Parathyroid adenoma (tissue), 2 donors: Measurements from ENCODE around the gene GALK2.

ENCODE experiments used
- H2AFZ ChIP-seq: fragments of 300-600 bp; sonication (generic); one replicate; pipeline ENCODE4 v1.7.0; 2017; ENCODE audit warnings: antibody characterized with exemption, mild to moderate bottlenecking
- H3K27ac ChIP-seq: fragments of 300-600 bp; sonication (generic); one replicate; pipeline ENCODE4 v1.7.0; 2017
- H3K27me3 ChIP-seq: fragments of 300-600 bp; sonication (generic); one replicate; pipeline ENCODE4 v1.7.0; 2017; ENCODE audit warnings: low read length; ENCODE audit not compliant: control insufficient read depth, insufficient read depth
- H3K36me3 ChIP-seq: fragments of 300-600 bp; sonication (generic); one replicate; pipeline ENCODE4 v1.7.0; 2017; ENCODE audit warnings: low read length; ENCODE audit not compliant: control insufficient read depth, insufficient read depth
- H3K4me1 ChIP-seq: fragments of 300-600 bp; sonication (generic); one replicate; pipeline ENCODE4 v1.7.0; 2017; ENCODE audit warnings: control low read depth
- H3K4me2 ChIP-seq: fragments of 300-600 bp; sonication (generic); one replicate; pipeline ENCODE4 v1.7.0; 2017; ENCODE audit warnings: low read length
- H3K4me3 ChIP-seq: fragments of 300-600 bp; sonication (generic); one replicate; pipeline ENCODE4 v1.7.0; 2017; ENCODE audit warnings: low read depth, low read length
- H3K79me2 ChIP-seq: fragments of 300-600 bp; sonication (generic); one replicate; pipeline ENCODE4 v1.7.0; 2017; ENCODE audit warnings: control low read depth
- H3K9ac ChIP-seq: fragments of 300-600 bp; sonication (generic); one replicate; pipeline ENCODE4 v1.7.0; 2017; ENCODE audit warnings: mild to moderate bottlenecking
- H3K9me3 ChIP-seq: fragments of 300-600 bp; sonication (generic); one replicate; pipeline ENCODE4 v1.7.0; 2017; ENCODE audit warnings: low read length; ENCODE audit not compliant: control insufficient read depth
- CTCF ChIP-seq: fragments of 300-600 bp; sonication (generic); IDR thresholded peaks from one replicate; pipeline ENCODE4 v1.7.0; 2017; ENCODE audit warnings: antibody characterized with exemption, mild to moderate bottlenecking
- donor health status: primary hyperparathyroidism.

GALK2 gene

GRCh38 chr15:49361370-49361769, 191.3 kb downstream of the GALK2 start:
- no peaks in the 10 kb centered on the region for H3K79me2 ChIP-seq
- no peak overlapping the region for H3K4me2 ChIP-seq
- H3K36me3 ChIP-seq, result no peaks in the 10 kb centered on the region
- H3K9ac ChIP-seq, result no peak overlapping the region
- H3K27me3 ChIP-seq, result no peaks in the 10 kb centered on the region
- TF ChIP-seq CTCF, result no peak
- no peaks in the 10 kb centered on the region for H3K9me3 ChIP-seq
- no peak overlapping the region for H3K27ac ChIP-seq
- no peak overlapping the region for H2AFZ ChIP-seq
- H3K4me3 ChIP-seq, result no peak overlapping the region
- H3K4me1 ChIP-seq, result no peaks in the 10 kb centered on the region

DNA sequence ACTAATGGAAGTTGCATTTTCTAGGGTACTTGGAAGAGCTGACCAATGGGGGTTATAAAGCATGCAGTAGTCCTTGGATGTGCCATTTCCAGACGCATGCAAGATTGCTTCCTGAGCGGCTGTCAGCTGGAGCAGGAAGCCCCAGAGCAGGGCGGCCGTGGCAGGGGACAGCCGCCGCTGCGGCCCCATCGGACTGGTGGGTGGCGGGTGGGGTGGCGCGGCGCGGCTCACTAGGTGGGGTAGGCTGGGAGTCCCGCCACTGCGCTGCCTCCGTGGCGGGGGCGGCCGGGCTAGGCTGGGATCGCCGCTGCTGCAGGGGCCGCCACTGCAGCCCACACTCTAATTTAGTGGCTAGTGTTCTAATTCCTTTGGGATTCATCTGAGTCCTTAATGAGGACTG, 196.4 kb downstream of the GALK2 start:
- Histone ChIP-seq H3K9me3 (no peaks in the 10 kb centered on the region), H2AFZ (no peak overlapping the region), H3K27me3 (no peaks in the 10 kb centered on the region), H3K27ac (no peak overlapping the region), H3K4me3 (no peak overlapping the region), H3K9ac (no peak overlapping the region), H3K4me1 (no peaks in the 10 kb centered on the region), H3K4me2 (no peak overlapping the region), H3K36me3 (no peaks in the 10 kb centered on the region), H3K79me2 (no peaks in the 10 kb centered on the region)
- no peak for TF ChIP-seq CTCF

GRCh38 chr15:49370782-49371181, 200.7 kb downstream of the GALK2 start:
- no peaks in the 10 kb centered on the region for H3K4me1 ChIP-seq
- H3K4me2 ChIP-seq, result no peak overlapping the region
- no peak overlapping the region for H3K27ac ChIP-seq
- no peaks in the 10 kb centered on the region for H3K27me3 ChIP-seq
- TF ChIP-seq CTCF, result no peak
- no peaks in the 10 kb centered on the region for H3K9me3 ChIP-seq
- H3K36me3 ChIP-seq, result no peaks in the 10 kb centered on the region
- H3K9ac ChIP-seq, result no peak overlapping the region
- no peaks in the 10 kb centered on the region for H3K79me2 ChIP-seq
- no peak overlapping the region for H3K4me3 ChIP-seq
- H2AFZ ChIP-seq, result no peak overlapping the region

- no peak overlapping the region for H3K27ac ChIP-seq
- H3K36me3 ChIP-seq, result no peaks in the 10 kb centered on the region
- H3K4me2 ChIP-seq, result no peak overlapping the region
- H3K4me1 ChIP-seq, result no peaks in the 10 kb centered on the region
- H3K27me3 ChIP-seq, result no peaks in the 10 kb centered on the region
- H3K9ac ChIP-seq, result no peak overlapping the region
- no peaks in the 10 kb centered on the region for H3K79me2 ChIP-seq
- H2AFZ ChIP-seq, result no peak overlapping the region
- H3K4me3 ChIP-seq, result no peak overlapping the region
- H3K9me3 ChIP-seq, result no peaks in the 10 kb centered on the region
- TF ChIP-seq CTCF, result no peak
Observed at GRCh38 chr15:49372366-49372765, 202.3 kb downstream of the GALK2 start.

DNA sequence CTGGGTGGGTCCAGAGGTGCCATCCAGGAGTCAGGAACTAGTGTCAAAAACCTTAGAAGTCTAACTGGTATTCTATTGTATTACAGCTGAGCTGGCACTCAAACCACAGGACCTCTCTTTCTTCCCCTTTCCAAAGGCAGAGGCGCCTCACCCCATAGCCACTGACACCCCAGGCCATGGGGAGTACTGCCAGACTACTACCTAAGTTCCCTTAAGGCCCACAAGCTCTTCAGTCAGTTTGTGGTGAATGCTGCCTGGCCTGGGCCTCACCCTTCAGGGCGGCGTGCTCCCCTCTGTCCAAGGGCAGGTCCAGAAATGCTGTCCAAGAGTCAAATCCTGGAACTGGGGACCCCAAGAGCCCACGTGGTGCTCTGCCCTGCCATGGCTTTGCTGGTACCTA, 209.9 kb downstream of the GALK2 start:
- Histone ChIP-seq H3K27me3 (no peaks in the 10 kb centered on the region), H3K27ac (no peak overlapping the region), H3K9me3 (no peaks in the 10 kb centered on the region), H3K79me2 (no peaks in the 10 kb centered on the region), H3K9ac (no peak overlapping the region), H3K36me3 (no peaks in the 10 kb centered on the region), H3K4me3 (no peak overlapping the region), H2AFZ (no peak overlapping the region), H3K4me2 (no peak overlapping the region), H3K4me1 (no peaks in the 10 kb centered on the region)
- no peak for TF ChIP-seq CTCF
